GM23338 (cell line): Measurements from ENCODE around the gene EFCAB6. TPM values are rescaled to one million over a fixed set of nuclear protein-coding genes. Genes with fewer than 3 reads are reported as not detected.

Experiments
- ATAC-seq: fragments of 200-7000 bp; cut with Tn5 transposase; 3 replicates; pipeline ENCODE4 v1.9.1; 2020
- DNase-seq: peaks from one replicate; pipeline ENCODE4 v3.0.0-alpha.2; 2015; ENCODE audit warnings: low spot score
- H2AFZ ChIP-seq: fragments of 200-600 bp; sonication (generic); 2 replicates; pipeline ENCODE4 v1.8.0; 2016; ENCODE audit warnings: antibody characterized with exemption, mild to moderate bottlenecking, moderate library complexity
- H3F3A ChIP-seq: fragments of 200-600 bp; sonication (generic); replicated peaks from 2 replicates; pipeline ENCODE4 v1.8.0; 2017; ENCODE audit warnings: antibody characterized with exemption, mixed run types, low read depth
- H3K27ac ChIP-seq: fragments of 200-600 bp; sonication (generic); 2 replicates; pipeline ENCODE4 v1.6.1; 2016; ENCODE audit warnings: low read depth
- H3K27me3 ChIP-seq: fragments of 200-600 bp; sonication (generic); 2 replicates; pipeline ENCODE4 v1.8.0; 2016; ENCODE audit warnings: mild to moderate bottlenecking, mixed run types, moderate library complexity; ENCODE audit not compliant: insufficient read depth
- H3K36me3 ChIP-seq: fragments of 200-600 bp; sonication (generic); 2 replicates; pipeline ENCODE4 v1.8.0; 2016; ENCODE audit warnings: mild to moderate bottlenecking; ENCODE audit not compliant: insufficient read depth
- H3K4me1 ChIP-seq: fragments of 200-600 bp; sonication (generic); 2 replicates; pipeline ENCODE4 v1.8.0; 2016; ENCODE audit warnings: mild to moderate bottlenecking, moderate library complexity; ENCODE audit not compliant: insufficient read depth
- H3K4me2 ChIP-seq: fragments of 200-600 bp; sonication (generic); 2 replicates; pipeline ENCODE4 v1.7.1; 2017; ENCODE audit warnings: mixed run types
- H3K4me3 ChIP-seq: fragments of 200-600 bp; sonication (generic); 2 replicates; pipeline ENCODE4 v1.6.1; 2016; ENCODE audit warnings: mixed run types
- H3K79me2 ChIP-seq: fragments of 200-600 bp; sonication (generic); replicated peaks from 2 replicates; pipeline ENCODE4 v1.8.0; 2017; ENCODE audit warnings: mild to moderate bottlenecking; ENCODE audit not compliant: insufficient read depth
- H3K9me2 ChIP-seq: fragments of 200-600 bp; sonication (generic); 2 replicates; pipeline ENCODE4 v1.8.0; 2017; ENCODE audit not compliant: insufficient read depth
- H4K20me1 ChIP-seq: fragments of 200-600 bp; sonication (generic); replicated peaks from 2 replicates; pipeline ENCODE4 v1.8.0; 2017; ENCODE audit warnings: mild to moderate bottlenecking; ENCODE audit not compliant: insufficient read depth
- H3K27ac Mint-ChIP-seq: 2 replicates; pipeline ENCODE4 v1.8.0; 2020; ENCODE audit warnings: inconsistent platforms, mild to moderate bottlenecking, moderate library complexity, mixed read lengths
- H3K27me3 Mint-ChIP-seq: 3 replicates; pipeline ENCODE4 v1.8.0; 2022; ENCODE audit warnings: low read depth, mild to moderate bottlenecking, moderate library complexity, mixed read lengths, inconsistent platforms; ENCODE audit not compliant: insufficient read depth, poor library complexity
- H3K36me3 Mint-ChIP-seq: 3 replicates; pipeline ENCODE4 v1.8.0; 2021; ENCODE audit warnings: low read depth, mild to moderate bottlenecking, inconsistent platforms, moderate library complexity, mixed read lengths
- H3K4me1 Mint-ChIP-seq: 3 replicates; pipeline ENCODE4 v1.8.0; 2020; ENCODE audit warnings: mild to moderate bottlenecking, inconsistent platforms, mixed read lengths
- H3K4me3 Mint-ChIP-seq: 3 replicates; pipeline ENCODE4 v1.8.0; 2021; ENCODE audit warnings: moderate library complexity, mild to moderate bottlenecking, inconsistent platforms, mixed read lengths
- H3K9me3 Mint-ChIP-seq: 3 replicates; pipeline ENCODE4 v1.8.0; 2020; ENCODE audit warnings: moderate library complexity, mild to moderate bottlenecking, inconsistent platforms, mixed read lengths
- CTCF ChIP-seq, 2 experiments: fragments of 200-600 bp in 1 of 2; sonication (generic) in 1 of 2; conservative IDR thresholded peaks; 2 replicates each; pipeline versions ENCODE4 v1.5.1 to v1.6.1; 2016 to 2017; ENCODE audit warnings: antibody characterized with exemption in 2 of 2, low read depth in 2 of 2, mild to moderate bottlenecking in 2 of 2, moderate library complexity in 1 of 2
- NANOG ChIP-seq: IDR thresholded peaks from 2 replicates; pipeline ENCODE4 v1.6.1; 2016; ENCODE audit warnings: antibody characterized with exemption, borderline replicate concordance
- POLR2AphosphoS5 ChIP-seq: IDR thresholded peaks from 2 replicates; pipeline ENCODE4 v1.6.1; 2016; ENCODE audit warnings: antibody characterized with exemption, low read depth
- STAT1 ChIP-seq: IDR thresholded peaks from one replicate; pipeline ENCODE4 v1.6.1; 2016; ENCODE audit warnings: antibody characterized with exemption; ENCODE audit not compliant: unreplicated experiment
- ZNF331 ChIP-seq: fragments of 250-450 bp; sonication (Bioruptor Pico); IDR thresholded peaks from 2 replicates; pipeline ENCODE4 v1.5.0; 2020; ENCODE audit warnings: low read depth, mild to moderate bottlenecking, moderate library complexity
- polyA plus RNA-seq: library from polyadenylated mRNA; unstranded; fragments of >200 nt; fragmentation: Nextera tagmentation; extraction: Ambion mirVana; gene quantifications from 2 replicates; pipeline ENCODE4 v1.2.1, GENCODE V29; 2016
- total RNA-seq: library from RNA; depleted of rRNA; stranded (reverse); fragments of >200 nt; shearing (Covaris generic); gene quantifications from 2 replicates; pipeline ENCODE4 v1.2.3, GENCODE V29; 2014
- TF ChIP-seq, protein P1 (sequence below): IDR thresholded peaks from 2 replicates; pipeline ENCODE4 v1.6.1; 2016; ENCODE audit warnings: antibody characterized with exemption
- TF ChIP-seq, protein P2 (sequence below): IDR thresholded peaks from one replicate; pipeline ENCODE4 v1.6.1; 2018; ENCODE audit warnings: antibody characterized with exemption; ENCODE audit not compliant: unreplicated experiment

The EFCAB6 gene
- total and polyA plus RNA-seq, 2 experiments from 2014 or later: 1.1 to 1.8 TPM

DNA sequence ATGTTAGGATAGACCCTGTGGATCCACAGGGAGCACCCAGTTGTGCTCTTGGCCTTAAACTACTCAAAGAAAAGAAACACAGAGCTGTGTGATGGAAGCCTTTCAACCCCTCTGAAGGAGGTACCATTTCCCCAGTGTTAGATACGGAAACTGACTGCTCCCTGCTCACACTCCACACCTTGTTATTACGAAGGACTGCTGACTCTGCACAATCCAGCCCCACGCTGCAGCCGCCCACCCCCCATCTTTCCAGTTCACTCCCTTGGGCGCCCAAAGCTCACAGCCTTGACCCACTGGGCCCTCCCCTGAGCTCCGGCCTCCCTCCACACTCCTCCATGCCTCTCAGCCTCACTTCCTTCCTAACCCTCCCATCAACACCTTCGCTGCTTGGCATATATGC is 75.5 kb downstream of the EFCAB6 start:
- H3K27ac Mint-ChIP-seq: no peak overlapping the region
- Histone ChIP-seq H4K20me1 (no peaks in the 10 kb centered on the region), H3K27ac (no peak overlapping the region), H2AFZ (no peak overlapping the region), H3K79me2 (no peaks in the 10 kb centered on the region), H3F3A (peaks cover 11% of the 10 kb centered on the region; the same call in 1 of the 2 replicates), H3K4me3 (no peak overlapping the region), H3K9me2 (peaks cover 5% of the 10 kb centered on the region; the same call in 1 of the 2 replicates), H3K4me1 (peaks cover 12% of the 10 kb centered on the region), H3K4me2 (no peak overlapping the region), H3K27me3 (no peaks in the 10 kb centered on the region), H3K36me3 (no peaks in the 10 kb centered on the region)
- ATAC-seq (no peak), DNase-seq (no peak)
- H3K27me3 Mint-ChIP-seq: no peaks in the 10 kb centered on the region
- H3K9me3 Mint-ChIP-seq: no peaks in the 10 kb centered on the region
- H3K4me3 Mint-ChIP-seq: no peak overlapping the region
- no peaks in the 10 kb centered on the region for H3K4me1 Mint-ChIP-seq
- TF ChIP-seq, protein P1, sequence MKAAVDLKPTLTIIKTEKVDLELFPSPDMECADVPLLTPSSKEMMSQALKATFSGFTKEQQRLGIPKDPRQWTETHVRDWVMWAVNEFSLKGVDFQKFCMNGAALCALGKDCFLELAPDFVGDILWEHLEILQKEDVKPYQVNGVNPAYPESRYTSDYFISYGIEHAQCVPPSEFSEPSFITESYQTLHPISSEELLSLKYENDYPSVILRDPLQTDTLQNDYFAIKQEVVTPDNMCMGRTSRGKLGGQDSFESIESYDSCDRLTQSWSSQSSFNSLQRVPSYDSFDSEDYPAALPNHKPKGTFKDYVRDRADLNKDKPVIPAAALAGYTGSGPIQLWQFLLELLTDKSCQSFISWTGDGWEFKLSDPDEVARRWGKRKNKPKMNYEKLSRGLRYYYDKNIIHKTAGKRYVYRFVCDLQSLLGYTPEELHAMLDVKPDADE: no peak
- TF ChIP-seq NANOG: no peak
- TF ChIP-seq POLR2AphosphoS5: no peak
- TF ChIP-seq, protein P2, sequence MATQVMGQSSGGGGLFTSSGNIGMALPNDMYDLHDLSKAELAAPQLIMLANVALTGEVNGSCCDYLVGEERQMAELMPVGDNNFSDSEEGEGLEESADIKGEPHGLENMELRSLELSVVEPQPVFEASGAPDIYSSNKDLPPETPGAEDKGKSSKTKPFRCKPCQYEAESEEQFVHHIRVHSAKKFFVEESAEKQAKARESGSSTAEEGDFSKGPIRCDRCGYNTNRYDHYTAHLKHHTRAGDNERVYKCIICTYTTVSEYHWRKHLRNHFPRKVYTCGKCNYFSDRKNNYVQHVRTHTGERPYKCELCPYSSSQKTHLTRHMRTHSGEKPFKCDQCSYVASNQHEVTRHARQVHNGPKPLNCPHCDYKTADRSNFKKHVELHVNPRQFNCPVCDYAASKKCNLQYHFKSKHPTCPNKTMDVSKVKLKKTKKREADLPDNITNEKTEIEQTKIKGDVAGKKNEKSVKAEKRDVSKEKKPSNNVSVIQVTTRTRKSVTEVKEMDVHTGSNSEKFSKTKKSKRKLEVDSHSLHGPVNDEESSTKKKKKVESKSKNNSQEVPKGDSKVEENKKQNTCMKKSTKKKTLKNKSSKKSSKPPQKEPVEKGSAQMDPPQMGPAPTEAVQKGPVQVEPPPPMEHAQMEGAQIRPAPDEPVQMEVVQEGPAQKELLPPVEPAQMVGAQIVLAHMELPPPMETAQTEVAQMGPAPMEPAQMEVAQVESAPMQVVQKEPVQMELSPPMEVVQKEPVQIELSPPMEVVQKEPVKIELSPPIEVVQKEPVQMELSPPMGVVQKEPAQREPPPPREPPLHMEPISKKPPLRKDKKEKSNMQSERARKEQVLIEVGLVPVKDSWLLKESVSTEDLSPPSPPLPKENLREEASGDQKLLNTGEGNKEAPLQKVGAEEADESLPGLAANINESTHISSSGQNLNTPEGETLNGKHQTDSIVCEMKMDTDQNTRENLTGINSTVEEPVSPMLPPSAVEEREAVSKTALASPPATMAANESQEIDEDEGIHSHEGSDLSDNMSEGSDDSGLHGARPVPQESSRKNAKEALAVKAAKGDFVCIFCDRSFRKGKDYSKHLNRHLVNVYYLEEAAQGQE: no peak
- TF ChIP-seq STAT1: no peak
- TF ChIP-seq CTCF (conservative IDR thresholded peaks at IDR 0.05; ENCODE audit: low read depth in 2 of 2): no peak
- no peaks in the 10 kb centered on the region for H3K36me3 Mint-ChIP-seq

- Mint-ChIP-seq H3K27me3 (no peaks in the 10 kb centered on the region), H3K4me3 (no peak overlapping the region), H3K9me3 (no peaks in the 10 kb centered on the region), H3K27ac (no peak overlapping the region), H3K36me3 (no peaks in the 10 kb centered on the region; the same call in 2 of the 3 replicates), H3K4me1 (no peaks in the 10 kb centered on the region)
- no peak overlapping the region for H3K27ac ChIP-seq
- H3K4me3 ChIP-seq: no peak overlapping the region
- H3K9me2 ChIP-seq: peaks cover 5% of the 10 kb centered on the region; the same call in 1 of the 2 replicates
- no peaks in the 10 kb centered on the region for H3K36me3 ChIP-seq
- no peaks in the 10 kb centered on the region for H3K4me1 ChIP-seq
- H3K79me2 ChIP-seq: no peaks in the 10 kb centered on the region
- ATAC-seq (no peak), DNase-seq (no peak)
- no peaks in the 10 kb centered on the region for H4K20me1 ChIP-seq
- no peak overlapping the region for H3K4me2 ChIP-seq
- no peaks in the 10 kb centered on the region for H3K27me3 ChIP-seq
- H3F3A ChIP-seq: peaks cover 11% of the 10 kb centered on the region; the same call in 1 of the 2 replicates
- no peak overlapping the region for H2AFZ ChIP-seq
- TF ChIP-seq CTCF (conservative IDR thresholded peaks at IDR 0.05; ENCODE audit: low read depth in 2 of 2) (no peak), ZNF331 (no peak)
- TF ChIP-seq, protein P1: no peak
These were observed 77.5 kb downstream of the EFCAB6 start for GRCh38 chr22:43734370-43735150.
